ENCODE results near the gene C11orf24. TPM values are rescaled to one million over a fixed set of nuclear protein-coding genes. Genes with fewer than 3 reads are reported as not detected.

The C11orf24 gene
- polyA plus RNA-seq, 1 of the 3 experiments (the other 2 are of a cell fraction): 50.9 TPM

- TF ChIP-seq CTCF (IDR thresholded peaks at IDR 0.05) (no peak), SMC3 (IDR thresholded peaks at IDR 0.05; ENCODE audit: low read depth, low read length) (no peak)
These were observed 57.3 kb downstream of the C11orf24 start (continued) for GRCh38 chr11:68214173-68215086.

- Histone ChIP-seq H3K79me2 (ENCODE audit: insufficient read depth) (peaks cover 40% of the 10 kb centered on the region), H3K9me3 (no peaks in the 10 kb centered on the region), H4K20me1 (ENCODE audit: insufficient read depth) (peaks cover 39% of the 10 kb centered on the region), H3K9me2 (no peaks in the 10 kb centered on the region), H3K4me2 (peak overlapping the region; percentile 90), H2AFZ (ENCODE audit: low read depth) (peak overlapping the region; percentile 85), H3K9ac (peak overlapping the region; percentile 93), H3K4me1 (ENCODE audit: control insufficient read depth in 1 of 2, insufficient read depth in 2 of 2, low read depth in 1 of 2, low read length in 1 of 2) (peaks cover 11 to 27% of the 10 kb centered on the region in 2 experiments; a peak in 3 of 4 replicates), H3F3A (replicated peaks; ENCODE audit: insufficient read depth) (peaks cover 9% of the 10 kb centered on the region), H3K36me3 (replicated peaks in 1 of 2; ENCODE audit: control insufficient read depth in 1 of 2, insufficient read depth in 2 of 2, low read length in 1 of 2) (no peaks in the 10 kb centered on the region), H3K4me3 (ENCODE audit: low read depth in 2 of 2, low read length in 1 of 2) (peak overlapping the region; percentile 77 to 96), H3K27ac (ENCODE audit: low read depth in 2 of 2, low read length in 1 of 2) (peak overlapping the region; percentile 88 to 97), H3K27me3 (ENCODE audit: insufficient read depth) (no peaks in the 10 kb centered on the region; the same call in 1 of the 2 replicates)
- CTCF ChIA-PET: no interaction called here
- TF ChIP-seq MXI1 (IDR thresholded peaks at IDR 0.05; ENCODE audit: low read depth, low read length): 0 out of 2 replicates have a peak, but pooled peaks have one; percentile 35
- peak; percentile 80 for TF ChIP-seq SIN3A (IDR thresholded peaks at IDR 0.05; ENCODE audit: borderline replicate concordance, low read depth, low read length)
- TF ChIP-seq MAX (IDR thresholded peaks at IDR 0.05; ENCODE audit: low read depth): peak; percentile 63
- TF ChIP-seq TAF1 (IDR thresholded peaks at IDR 0.05; ENCODE audit: borderline replicate concordance, low read depth, low read length): peak; percentile 74
- TF ChIP-seq TEAD4 (IDR thresholded peaks at IDR 0.05; ENCODE audit: borderline replicate concordance, insufficient read depth): 0 out of 2 replicates have a peak, but pooled peaks have one; percentile 14
- TF ChIP-seq NRF1 (IDR thresholded peaks at IDR 0.05; ENCODE audit: low read depth, low read length): no peak
- TF ChIP-seq CHD2 (IDR thresholded peaks at IDR 0.05; ENCODE audit: low read length, partially characterized antibody): peak; percentile 98
- TF ChIP-seq YY1 (IDR thresholded peaks at IDR 0.05; ENCODE audit: low read depth): peak; percentile 88
- TF ChIP-seq REST (IDR thresholded peaks at IDR 0.05; ENCODE audit: low read depth, low read length): peak; percentile 39; the same call in 1 of the 2 replicates
- peak; percentile 95 for TF ChIP-seq PBX3 (IDR thresholded peaks at IDR 0.05)
- no peak for TF ChIP-seq FOSL2 (IDR thresholded peaks at IDR 0.05; ENCODE audit: borderline replicate concordance, low read depth)
- TF ChIP-seq POLR2AphosphoS5 (IDR thresholded peaks at IDR 0.05; ENCODE audit: low read depth, low read length): peak; percentile 90
- TF ChIP-seq GABPA (IDR thresholded peaks at IDR 0.05; ENCODE audit: low read depth): no peak
- POLR2A ChIA-PET: interaction anchor here (1.0 kb wide), 1 partner anchor 58 kb away, joined by 3 read pairs; the partner anchor contains the start of gene C11orf24
- DNase-seq: peak; percentile 94
- WGBS (ENCODE audit: low lambda C conversion rate): 0% methylated on average over 9 of the region's 90 CpGs
These were observed 58.1 kb downstream of the C11orf24 start for GRCh38 chr11:68213555-68214172.

Measured in SK-N-SH (cell line).